Vagina (tissue), 2 donors: Measurements from ENCODE around the gene CDON. TPM values are rescaled to one million over a fixed set of nuclear protein-coding genes. Genes with fewer than 3 reads are reported as not detected.

Experiments
- DNase-seq, 2 donors: peaks; one replicate each; pipeline ENCODE4 v3.0.0-alpha.2; 2017; ENCODE audit errors: extremely low spot score in 2 of 2
- H3K27ac ChIP-seq: fragments of 200-600 bp; sonication (generic); one replicate; pipeline ENCODE4 v1.5.1; 2019
- H3K27me3 ChIP-seq: fragments of 200-600 bp; sonication (generic); one replicate; pipeline ENCODE4 v1.5.1; 2019
- H3K36me3 ChIP-seq, 2 donors: fragments of 200-600 bp; sonication (generic); one replicate each; pipeline ENCODE4 v1.5.1; 2017 to 2019
- H3K4me1 ChIP-seq: fragments of 200-600 bp; sonication (generic); one replicate; pipeline ENCODE4 v1.5.1; 2019
- H3K4me3 ChIP-seq, 2 donors: fragments of 200-600 bp; sonication (generic); 1 replicate in 1 of 2; 2 replicates in 1 of 2; pipeline ENCODE4 v1.5.1; 2016 to 2019
- H3K9me3 ChIP-seq: fragments of 200-600 bp; sonication (generic); one replicate; pipeline ENCODE4 v1.5.1; 2019
- POLR2A ChIP-seq, 2 donors: fragments of 450-650 bp; IDR thresholded peaks; one replicate each; pipeline ENCODE4 v1.6.1; 2017; ENCODE audit warnings: antibody characterized with exemption in 2 of 2, mild to moderate bottlenecking in 2 of 2, moderate library complexity in 2 of 2
- POLR2AphosphoS5 ChIP-seq, 2 donors: sonication (generic); formaldehyde crosslinking; IDR thresholded peaks; one replicate each; pipeline ENCODE4 v1.9.0; 2017; ENCODE audit warnings: antibody characterized with exemption in 2 of 2, mild to moderate bottlenecking in 2 of 2, low read depth in 1 of 2; ENCODE audit not compliant: insufficient read depth in 1 of 2
- intact Hi-C: fragments of 100-400 bp; cut with DNase I; formaldehyde crosslinking; loops from one replicate; pipeline ENCODE4 v1.15.1; 2023
- total RNA-seq: library from RNA; depleted of rRNA; stranded (reverse); fragments of >200 nt; gene quantifications from one replicate; pipeline ENCODE4 v1.2.3, GENCODE V29; 2016
- TF ChIP-seq, protein P1 (sequence below), 3 experiments: fragments of 450-650 bp in 2 of 3; fragments of 200-600 bp in 1 of 3; sonication (generic) in 1 of 3; IDR thresholded peaks; one replicate each; pipeline ENCODE4 v1.5.1; 2017 to 2019; ENCODE audit warnings: antibody characterized with exemption in 3 of 3, mild to moderate bottlenecking in 2 of 3, moderate library complexity in 2 of 3

The CDON gene
- 9.8 TPM for total RNA-seq

DNA sequence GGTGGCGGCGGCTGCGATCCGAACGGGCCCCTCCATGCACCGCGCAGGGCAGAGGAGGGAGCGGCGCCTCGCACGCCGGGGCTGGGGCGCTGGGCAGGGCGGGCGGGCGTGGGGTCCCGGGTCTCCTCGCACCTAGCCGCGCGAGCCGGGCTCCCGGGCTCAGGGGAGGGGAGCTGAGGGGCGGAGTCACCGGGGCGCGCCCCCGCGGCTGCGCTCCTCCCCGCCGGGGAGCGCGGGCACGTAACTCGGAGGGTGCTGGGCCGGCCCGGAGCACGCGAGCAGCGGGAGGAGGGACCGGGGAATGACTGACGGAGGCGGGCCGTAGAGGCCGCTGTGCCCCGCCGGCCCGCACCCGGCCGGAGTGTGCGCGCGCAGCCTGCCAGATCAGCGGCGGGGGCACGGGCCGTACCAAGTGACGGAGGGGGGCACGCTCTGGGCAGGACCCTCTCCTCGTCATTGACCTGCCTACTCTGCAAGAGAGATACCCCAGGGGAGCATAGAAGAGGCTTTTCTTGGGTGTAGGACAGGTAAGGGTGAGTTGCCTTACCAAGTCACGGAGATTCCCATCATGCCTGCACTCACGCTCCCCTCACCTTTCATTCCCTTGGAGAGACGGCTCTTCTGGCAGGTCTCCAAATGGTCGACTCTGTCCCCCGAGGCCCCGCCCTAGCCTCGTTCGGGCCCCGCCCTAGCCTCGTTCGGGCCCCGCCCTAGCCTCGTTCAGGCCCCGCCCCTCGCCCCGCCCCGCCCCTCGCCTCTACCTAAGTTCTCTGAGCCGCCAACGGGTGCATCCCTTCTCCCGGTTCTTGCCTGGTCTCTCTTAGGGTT is at the start of gene CDON:
CDON (minus strand) TSS at position 188 of the 828 bp plus-strand sequence. CDS start 39,390 bp downstream, outside the sequence.
- H3K4me3 ChIP-seq, result peak within 1 kb of the TSS; percentile 81 to 95
- peaks cover 16% of the 10 kb centered on the region for H3K4me1 ChIP-seq
- TF ChIP-seq POLR2AphosphoS5 (IDR thresholded peaks at IDR 0.05; ENCODE audit: insufficient read depth in 1 of 2, low read depth in 1 of 2), result peak in 1 of 2 donors; percentile 79
- no peak for TF ChIP-seq POLR2A (IDR thresholded peaks at IDR 0.05)
- TF ChIP-seq, protein P1, sequence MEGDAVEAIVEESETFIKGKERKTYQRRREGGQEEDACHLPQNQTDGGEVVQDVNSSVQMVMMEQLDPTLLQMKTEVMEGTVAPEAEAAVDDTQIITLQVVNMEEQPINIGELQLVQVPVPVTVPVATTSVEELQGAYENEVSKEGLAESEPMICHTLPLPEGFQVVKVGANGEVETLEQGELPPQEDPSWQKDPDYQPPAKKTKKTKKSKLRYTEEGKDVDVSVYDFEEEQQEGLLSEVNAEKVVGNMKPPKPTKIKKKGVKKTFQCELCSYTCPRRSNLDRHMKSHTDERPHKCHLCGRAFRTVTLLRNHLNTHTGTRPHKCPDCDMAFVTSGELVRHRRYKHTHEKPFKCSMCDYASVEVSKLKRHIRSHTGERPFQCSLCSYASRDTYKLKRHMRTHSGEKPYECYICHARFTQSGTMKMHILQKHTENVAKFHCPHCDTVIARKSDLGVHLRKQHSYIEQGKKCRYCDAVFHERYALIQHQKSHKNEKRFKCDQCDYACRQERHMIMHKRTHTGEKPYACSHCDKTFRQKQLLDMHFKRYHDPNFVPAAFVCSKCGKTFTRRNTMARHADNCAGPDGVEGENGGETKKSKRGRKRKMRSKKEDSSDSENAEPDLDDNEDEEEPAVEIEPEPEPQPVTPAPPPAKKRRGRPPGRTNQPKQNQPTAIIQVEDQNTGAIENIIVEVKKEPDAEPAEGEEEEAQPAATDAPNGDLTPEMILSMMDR (IDR thresholded peaks at IDR 0.05), result peak in 1 of 3 experiments; percentile 8
- H3K36me3 ChIP-seq, result no peaks in the 10 kb centered on the region
- no peaks in the 10 kb centered on the region for H3K9me3 ChIP-seq
- peak in 1 of 2 donors; percentile 91 for DNase-seq
- peak within 1 kb of the TSS; percentile 83 for H3K27ac ChIP-seq
- intact Hi-C loops, result no loop called here
- no peaks in the 10 kb centered on the region for H3K27me3 ChIP-seq

- Histone ChIP-seq H3K27ac (no peak overlapping the region), H3K4me1 (peaks cover 42% of the 10 kb centered on the region), H3K4me3 (no peak overlapping the region), H3K36me3 (no peaks in the 10 kb centered on the region), H3K27me3 (no peaks in the 10 kb centered on the region), H3K9me3 (no peaks in the 10 kb centered on the region)
- intact Hi-C loops, result no loop called here
- TF ChIP-seq POLR2A (IDR thresholded peaks at IDR 0.05) (no peak), POLR2AphosphoS5 (IDR thresholded peaks at IDR 0.05; ENCODE audit: insufficient read depth in 1 of 2, low read depth in 1 of 2) (no peak)
- TF ChIP-seq, protein P1 (IDR thresholded peaks at IDR 0.05), result no peak
- no peak for DNase-seq
These were observed 48.9 kb upstream of the CDON start for GRCh38 chr11:126111458-126112116.

GRCh38 chr11:126109941-126110731 is 47.5 kb upstream of the CDON start:
- TF ChIP-seq, protein P1 (IDR thresholded peaks at IDR 0.05), result no peak
- TF ChIP-seq POLR2AphosphoS5 (IDR thresholded peaks at IDR 0.05; ENCODE audit: insufficient read depth in 1 of 2, low read depth in 1 of 2), result no peak
- TF ChIP-seq POLR2A (IDR thresholded peaks at IDR 0.05), result no peak
- peaks cover 28% of the 10 kb centered on the region for H3K4me1 ChIP-seq
- H3K27me3 ChIP-seq, result no peaks in the 10 kb centered on the region
- no peak for DNase-seq
- H3K4me3 ChIP-seq, result no peak overlapping the region
- no peaks in the 10 kb centered on the region for H3K36me3 ChIP-seq
- intact Hi-C loops, result no loop called here
- H3K27ac ChIP-seq, result no peak overlapping the region
- H3K9me3 ChIP-seq, result no peaks in the 10 kb centered on the region

- H3K4me1 ChIP-seq, result peaks cover 8% of the 10 kb centered on the region
- H3K27me3 ChIP-seq, result no peaks in the 10 kb centered on the region
- TF ChIP-seq, protein P1 (IDR thresholded peaks at IDR 0.05), result no peak
- TF ChIP-seq POLR2AphosphoS5 (IDR thresholded peaks at IDR 0.05; ENCODE audit: insufficient read depth in 1 of 2, low read depth in 1 of 2), result no peak
- TF ChIP-seq POLR2A (IDR thresholded peaks at IDR 0.05), result no peak
- H3K27ac ChIP-seq, result no peak overlapping the region
- no peak for DNase-seq
- no peaks in the 10 kb centered on the region for H3K36me3 ChIP-seq
- intact Hi-C loops, result no loop called here
- no peaks in the 10 kb centered on the region for H3K9me3 ChIP-seq
- H3K4me3 ChIP-seq, result no peak overlapping the region
These were observed 44.1 kb upstream of the CDON start for GRCh38 chr11:126106594-126107328.
